Prostate gland (tissue), 1 donor: ENCODE data around the gene IRGQ.

Source experiments
- POLR2A ChIP-seq: fragments of 450-650 bp; IDR thresholded peaks from one replicate; pipeline ENCODE4 v1.6.1; 2016; ENCODE audit warnings: antibody characterized with exemption, mild to moderate bottlenecking
- POLR2AphosphoS5 ChIP-seq: sonication (generic); formaldehyde crosslinking; IDR thresholded peaks from one replicate; pipeline ENCODE4 v1.6.1; 2017; ENCODE audit warnings: antibody characterized with exemption

- peak; percentile 94 for TF ChIP-seq POLR2AphosphoS5
- peak; percentile 63 for TF ChIP-seq POLR2A
Measured at GRCh38 chr19:43575156-43575950, 20.6 kb downstream of the IRGQ start, which contains the start of the genes PINLYP and XRCC1.
